PC-3 (cell line): ENCODE results near the gene ARHGAP40. TPM values are rescaled to one million over a fixed set of nuclear protein-coding genes. Genes with fewer than 3 reads are reported as not detected.

Experiments used
- ATAC-seq: fragments of 200-7000 bp; cut with Tn5 transposase; 2 replicates; pipeline ENCODE4 v1.9.1; 2020; ENCODE audit warnings: mild to moderate bottlenecking, moderate library complexity
- BruUV-seq: library from RNA; stranded (reverse); fragments of 400-500 nt; replicated peaks from 2 replicates; lab custom pipeline; 2021; lab: Mats Ljungman, UMichigan
- CTCF ChIA-PET: fragments of 300-600 bp; sonication (Branson Sonifier 250); formaldehyde crosslinking; loops from one replicate; lab custom pipeline; 2022; ENCODE audit warnings: antibody characterized with exemption; lab: Charles Lee
- POLR2A ChIA-PET: fragments of 300-600 bp; sonication (Branson Sonifier 250); formaldehyde crosslinking; loops from one replicate; lab custom pipeline; 2022; ENCODE audit warnings: antibody characterized with exemption; ENCODE audit not compliant: unreplicated experiment; lab: Charles Lee
- DNase-seq: peaks from one replicate; pipeline ENCODE4 v3.0.0-alpha.2; 2015
- H2AFZ ChIP-seq: fragments of 300-600 bp; sonication (generic); 2 replicates; pipeline ENCODE4 v1.6.0; 2016; ENCODE audit warnings: antibody characterized with exemption, low read length
- H3F3A ChIP-seq: fragments of 300-600 bp; sonication (generic); one replicate; pipeline ENCODE4 v1.6.0; 2017; ENCODE audit warnings: antibody characterized with exemption, low read length, control low read depth, mild to moderate bottlenecking; ENCODE audit not compliant: unreplicated experiment
- H3K27ac ChIP-seq: fragments of 300-600 bp; sonication (generic); 2 replicates; pipeline ENCODE4 v1.5.1; 2016; ENCODE audit warnings: mild to moderate bottlenecking, low read length
- H3K27me3 ChIP-seq: fragments of 300-600 bp; sonication (generic); 2 replicates; pipeline ENCODE4 v1.6.1; 2016; ENCODE audit warnings: low read length, mixed read lengths
- H3K36me3 ChIP-seq: fragments of 300-600 bp; sonication (generic); 2 replicates; pipeline ENCODE4 v1.6.1; 2016; ENCODE audit warnings: low read depth, mixed run types, low read length, mixed read lengths
- H3K4me1 ChIP-seq: fragments of 300-600 bp; sonication (generic); 2 replicates; pipeline ENCODE4 v1.5.1; 2016; ENCODE audit warnings: low read length; ENCODE audit not compliant: insufficient read depth
- H3K4me2 ChIP-seq: fragments of 300-600 bp; sonication (generic); 2 replicates; pipeline ENCODE4 v1.6.0; 2016; ENCODE audit warnings: low read length
- H3K4me3 ChIP-seq: fragments of 300-600 bp; sonication (generic); 2 replicates; pipeline ENCODE4 v1.5.1; 2016; ENCODE audit warnings: mild to moderate bottlenecking, low read length, mixed read lengths
- H3K79me2 ChIP-seq: fragments of 300-600 bp; sonication (generic); 2 replicates; pipeline ENCODE4 v1.6.1; 2017; ENCODE audit warnings: low read length, mixed read lengths
- H3K9ac ChIP-seq: fragments of 300-600 bp; sonication (generic); 2 replicates; pipeline ENCODE4 v1.6.0; 2016; ENCODE audit warnings: mild to moderate bottlenecking, low read length
- H3K9me2 ChIP-seq: fragments of 300-600 bp; sonication (generic); replicated peaks from 2 replicates; pipeline ENCODE4 v1.6.1; 2016; ENCODE audit warnings: mixed run types, low read length, mixed read lengths
- H3K9me3 ChIP-seq: fragments of 300-600 bp; sonication (generic); 2 replicates; pipeline ENCODE4 v1.6.1; 2016; ENCODE audit warnings: low read length, mixed read lengths
- H4K20me1 ChIP-seq: fragments of 300-600 bp; sonication (generic); 2 replicates; pipeline ENCODE4 v1.6.1; 2016; ENCODE audit warnings: low read length, mixed read lengths
- EZH2 ChIP-seq: fragments of 300-600 bp; sonication (generic); IDR thresholded peaks from one replicate; pipeline ENCODE4 v1.6.1; 2017; ENCODE audit warnings: antibody characterized with exemption, mild to moderate bottlenecking, low read length; ENCODE audit not compliant: unreplicated experiment
- EZH2phosphoT487 ChIP-seq: fragments of 300-600 bp; sonication (generic); IDR thresholded peaks from 2 replicates; pipeline ENCODE4 v1.6.1; 2018; ENCODE audit warnings: mild to moderate bottlenecking, antibody characterized with exemption, low read length, borderline replicate concordance
- intact Hi-C: fragments of 100-400 bp; cut with micrococcal nuclease; formaldehyde crosslinking; loops from 2 replicates; pipeline ENCODE4 v1.9.0; 2023
- total RNA-seq: library from RNA; depleted of rRNA; stranded (reverse); fragments of >200 nt; gene quantifications from 2 replicates; pipeline ENCODE4 v1.2.3, GENCODE V29; 2014
- TF ChIP-seq, protein P1 (sequence below): fragments of 300-600 bp; sonication (generic); conservative IDR thresholded peaks from 2 replicates; pipeline ENCODE4 v1.5.1; 2017; ENCODE audit warnings: antibody characterized with exemption, low read depth, mild to moderate bottlenecking, low read length

Gene ARHGAP40
- total RNA-seq, 1 experiment from 2014 or later: not detected

DNA sequence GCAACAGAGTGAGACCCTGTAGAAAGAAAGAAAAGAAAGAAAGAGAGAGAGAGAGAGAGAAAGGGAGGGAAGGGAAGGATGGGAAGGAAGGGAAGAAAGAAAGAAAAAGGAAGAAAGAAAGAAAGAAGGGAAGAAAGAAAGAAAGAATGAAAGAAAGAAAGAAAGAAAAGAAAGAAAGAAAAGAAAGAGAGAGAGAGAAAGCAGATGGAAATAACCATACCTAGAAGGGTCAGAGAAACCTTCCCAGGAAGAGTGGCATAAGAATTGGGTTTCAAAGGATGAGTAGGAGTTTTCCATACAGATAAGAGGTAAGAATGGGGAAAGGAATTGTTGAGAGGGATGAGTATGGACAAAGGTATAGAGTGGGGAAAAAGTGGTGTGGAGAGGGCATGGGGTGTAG, 68.1 kb downstream of the ARHGAP40 start:
- ATAC-seq: no peak
- no TSS peak for BruUV-seq
- Histone ChIP-seq H3K9me2 (no peaks in the 10 kb centered on the region), H3K4me1 (no peaks in the 10 kb centered on the region), H3K79me2 (no peaks in the 10 kb centered on the region), H3K9ac (no peak overlapping the region), H3K4me3 (no peak overlapping the region), H3K27ac (no peak overlapping the region), H4K20me1 (no peaks in the 10 kb centered on the region), H3K36me3 (no peaks in the 10 kb centered on the region), H3K9me3 (no peaks in the 10 kb centered on the region), H3F3A (no peaks in the 10 kb centered on the region), H2AFZ (no peak overlapping the region), H3K4me2 (no peak overlapping the region), H3K27me3 (peaks cover 49% of the 10 kb centered on the region)
- TF ChIP-seq EZH2 (no peak), EZH2phosphoT487 (no peak)
- TF ChIP-seq, protein P1, sequence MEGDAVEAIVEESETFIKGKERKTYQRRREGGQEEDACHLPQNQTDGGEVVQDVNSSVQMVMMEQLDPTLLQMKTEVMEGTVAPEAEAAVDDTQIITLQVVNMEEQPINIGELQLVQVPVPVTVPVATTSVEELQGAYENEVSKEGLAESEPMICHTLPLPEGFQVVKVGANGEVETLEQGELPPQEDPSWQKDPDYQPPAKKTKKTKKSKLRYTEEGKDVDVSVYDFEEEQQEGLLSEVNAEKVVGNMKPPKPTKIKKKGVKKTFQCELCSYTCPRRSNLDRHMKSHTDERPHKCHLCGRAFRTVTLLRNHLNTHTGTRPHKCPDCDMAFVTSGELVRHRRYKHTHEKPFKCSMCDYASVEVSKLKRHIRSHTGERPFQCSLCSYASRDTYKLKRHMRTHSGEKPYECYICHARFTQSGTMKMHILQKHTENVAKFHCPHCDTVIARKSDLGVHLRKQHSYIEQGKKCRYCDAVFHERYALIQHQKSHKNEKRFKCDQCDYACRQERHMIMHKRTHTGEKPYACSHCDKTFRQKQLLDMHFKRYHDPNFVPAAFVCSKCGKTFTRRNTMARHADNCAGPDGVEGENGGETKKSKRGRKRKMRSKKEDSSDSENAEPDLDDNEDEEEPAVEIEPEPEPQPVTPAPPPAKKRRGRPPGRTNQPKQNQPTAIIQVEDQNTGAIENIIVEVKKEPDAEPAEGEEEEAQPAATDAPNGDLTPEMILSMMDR: no peak
- no peak for DNase-seq
- intact Hi-C loops: no loop called here
- ChIA-PET POLR2A (no interaction called here), CTCF (no interaction called here)

GRCh38 chr20:38670786-38671185, 69.2 kb downstream of the ARHGAP40 start:
- peaks cover 38% of the 10 kb centered on the region for H3K27me3 ChIP-seq
- no peak overlapping the region for H3K9ac ChIP-seq
- H3K27ac ChIP-seq: no peak overlapping the region
- no peaks in the 10 kb centered on the region for H3K79me2 ChIP-seq
- no peak overlapping the region for H2AFZ ChIP-seq
- TF ChIP-seq, protein P1: no peak
- intact Hi-C loops: no loop called here
- no peaks in the 10 kb centered on the region for H3K4me1 ChIP-seq
- ATAC-seq: no peak
- no peaks in the 10 kb centered on the region for H3K36me3 ChIP-seq
- no TSS peak for BruUV-seq
- H3K4me3 ChIP-seq: no peak overlapping the region
- no peak for DNase-seq
- no peak overlapping the region for H3K4me2 ChIP-seq
- ChIA-PET POLR2A (no interaction called here), CTCF (no interaction called here)
- no peaks in the 10 kb centered on the region for H3K9me2 ChIP-seq
- H3K9me3 ChIP-seq: no peaks in the 10 kb centered on the region
- H3F3A ChIP-seq: no peaks in the 10 kb centered on the region
- H4K20me1 ChIP-seq: no peaks in the 10 kb centered on the region

DNA sequence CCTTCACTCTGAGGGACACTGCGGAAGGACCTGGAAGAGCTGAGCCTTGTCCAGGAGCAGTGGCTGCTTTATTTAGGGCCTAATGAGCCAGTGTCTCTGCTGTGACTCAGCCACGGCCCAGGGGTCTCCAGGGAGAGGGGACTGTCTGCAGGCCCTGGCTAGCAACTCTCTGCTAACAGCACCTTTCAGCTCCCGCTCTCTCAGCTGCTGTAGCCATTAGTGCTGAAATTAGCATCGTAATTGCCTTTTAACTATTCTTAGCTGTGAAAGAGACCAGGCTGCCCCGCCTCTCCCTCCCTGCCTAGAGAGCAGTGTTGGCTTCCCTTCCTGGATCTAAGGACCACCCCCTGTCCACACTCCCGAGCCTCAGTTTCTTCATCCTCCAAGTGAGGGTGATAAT, 69.6 kb downstream of the ARHGAP40 start:
- Histone ChIP-seq H3K36me3 (no peaks in the 10 kb centered on the region), H3K27me3 (peaks cover 34% of the 10 kb centered on the region), H3F3A (no peaks in the 10 kb centered on the region), H3K27ac (no peak overlapping the region), H3K79me2 (no peaks in the 10 kb centered on the region), H3K4me1 (no peaks in the 10 kb centered on the region), H4K20me1 (no peaks in the 10 kb centered on the region), H2AFZ (no peak overlapping the region), H3K9me3 (no peaks in the 10 kb centered on the region), H3K9me2 (no peaks in the 10 kb centered on the region), H3K9ac (no peak overlapping the region), H3K4me3 (no peak overlapping the region), H3K4me2 (no peak overlapping the region)
- intact Hi-C loops: no loop called here
- DNase-seq (no peak), ATAC-seq (no peak)
- POLR2A ChIA-PET: no interaction called here
- CTCF ChIA-PET: no interaction called here
- TF ChIP-seq, protein P1: no peak
- TF ChIP-seq EZH2phosphoT487 (no peak), EZH2 (no peak)
- BruUV-seq: no TSS peak
